GM23338 (cell line): ENCODE data around the gene DENND4A. TPM values are rescaled to one million over a fixed set of nuclear protein-coding genes. Genes with fewer than 3 reads are reported as not detected.

Experiments
- ATAC-seq: fragments of 200-7000 bp; cut with Tn5 transposase; 3 replicates; pipeline ENCODE4 v1.9.1; 2020
- DNase-seq: peaks from one replicate; pipeline ENCODE4 v3.0.0-alpha.2; 2015; ENCODE audit warnings: low spot score
- H2AFZ ChIP-seq: fragments of 200-600 bp; sonication (generic); 2 replicates; pipeline ENCODE4 v1.8.0; 2016; ENCODE audit warnings: antibody characterized with exemption, mild to moderate bottlenecking, moderate library complexity
- H3F3A ChIP-seq: fragments of 200-600 bp; sonication (generic); replicated peaks from 2 replicates; pipeline ENCODE4 v1.8.0; 2017; ENCODE audit warnings: antibody characterized with exemption, mixed run types, low read depth
- H3K27ac ChIP-seq: fragments of 200-600 bp; sonication (generic); 2 replicates; pipeline ENCODE4 v1.6.1; 2016; ENCODE audit warnings: low read depth
- H3K27me3 ChIP-seq: fragments of 200-600 bp; sonication (generic); 2 replicates; pipeline ENCODE4 v1.8.0; 2016; ENCODE audit warnings: mild to moderate bottlenecking, mixed run types, moderate library complexity; ENCODE audit not compliant: insufficient read depth
- H3K36me3 ChIP-seq: fragments of 200-600 bp; sonication (generic); 2 replicates; pipeline ENCODE4 v1.8.0; 2016; ENCODE audit warnings: mild to moderate bottlenecking; ENCODE audit not compliant: insufficient read depth
- H3K4me1 ChIP-seq: fragments of 200-600 bp; sonication (generic); 2 replicates; pipeline ENCODE4 v1.8.0; 2016; ENCODE audit warnings: mild to moderate bottlenecking, moderate library complexity; ENCODE audit not compliant: insufficient read depth
- H3K4me2 ChIP-seq: fragments of 200-600 bp; sonication (generic); 2 replicates; pipeline ENCODE4 v1.7.1; 2017; ENCODE audit warnings: mixed run types
- H3K4me3 ChIP-seq: fragments of 200-600 bp; sonication (generic); 2 replicates; pipeline ENCODE4 v1.6.1; 2016; ENCODE audit warnings: mixed run types
- H3K79me2 ChIP-seq: fragments of 200-600 bp; sonication (generic); replicated peaks from 2 replicates; pipeline ENCODE4 v1.8.0; 2017; ENCODE audit warnings: mild to moderate bottlenecking; ENCODE audit not compliant: insufficient read depth
- H3K9me2 ChIP-seq: fragments of 200-600 bp; sonication (generic); 2 replicates; pipeline ENCODE4 v1.8.0; 2017; ENCODE audit not compliant: insufficient read depth
- H4K20me1 ChIP-seq: fragments of 200-600 bp; sonication (generic); replicated peaks from 2 replicates; pipeline ENCODE4 v1.8.0; 2017; ENCODE audit warnings: mild to moderate bottlenecking; ENCODE audit not compliant: insufficient read depth
- H3K27ac Mint-ChIP-seq: 2 replicates; pipeline ENCODE4 v1.8.0; 2020; ENCODE audit warnings: inconsistent platforms, mild to moderate bottlenecking, moderate library complexity, mixed read lengths
- H3K27me3 Mint-ChIP-seq: 3 replicates; pipeline ENCODE4 v1.8.0; 2022; ENCODE audit warnings: low read depth, mild to moderate bottlenecking, moderate library complexity, mixed read lengths, inconsistent platforms; ENCODE audit not compliant: insufficient read depth, poor library complexity
- H3K36me3 Mint-ChIP-seq: 3 replicates; pipeline ENCODE4 v1.8.0; 2021; ENCODE audit warnings: low read depth, mild to moderate bottlenecking, inconsistent platforms, moderate library complexity, mixed read lengths
- H3K4me1 Mint-ChIP-seq: 3 replicates; pipeline ENCODE4 v1.8.0; 2020; ENCODE audit warnings: mild to moderate bottlenecking, inconsistent platforms, mixed read lengths
- H3K4me3 Mint-ChIP-seq: 3 replicates; pipeline ENCODE4 v1.8.0; 2021; ENCODE audit warnings: moderate library complexity, mild to moderate bottlenecking, inconsistent platforms, mixed read lengths
- H3K9me3 Mint-ChIP-seq: 3 replicates; pipeline ENCODE4 v1.8.0; 2020; ENCODE audit warnings: moderate library complexity, mild to moderate bottlenecking, inconsistent platforms, mixed read lengths
- CREB1 ChIP-seq: fragments of 250-450 bp; sonication (Bioruptor Pico); IDR thresholded peaks from 2 replicates; pipeline ENCODE4 v1.5.0; 2020; ENCODE audit warnings: low read depth, mild to moderate bottlenecking, moderate library complexity
- ETS1 ChIP-seq: IDR thresholded peaks from 2 replicates; pipeline ENCODE4 v1.6.1; 2016; ENCODE audit warnings: antibody characterized with exemption
- EZH2 ChIP-seq: fragments of 200-600 bp; sonication (generic); IDR thresholded peaks from one replicate; pipeline ENCODE4 v1.8.0; 2017; ENCODE audit warnings: antibody characterized with exemption, mild to moderate bottlenecking, low read depth; ENCODE audit not compliant: unreplicated experiment
- NANOG ChIP-seq: IDR thresholded peaks from 2 replicates; pipeline ENCODE4 v1.6.1; 2016; ENCODE audit warnings: antibody characterized with exemption, borderline replicate concordance
- REST ChIP-seq: IDR thresholded peaks from one replicate; pipeline ENCODE4 v1.6.1; 2018; ENCODE audit warnings: antibody characterized with exemption; ENCODE audit not compliant: unreplicated experiment
- STAT1 ChIP-seq: IDR thresholded peaks from one replicate; pipeline ENCODE4 v1.6.1; 2016; ENCODE audit warnings: antibody characterized with exemption; ENCODE audit not compliant: unreplicated experiment
- ZNF114 ChIP-seq: fragments of 250-450 bp; sonication (Bioruptor Pico); IDR thresholded peaks from 2 replicates; pipeline ENCODE4 v1.5.0; 2020; ENCODE audit warnings: mild to moderate bottlenecking, moderate library complexity
- ZNF462 ChIP-seq: fragments of 250-450 bp; sonication (Bioruptor Pico); IDR thresholded peaks from 2 replicates; pipeline ENCODE4 v1.5.0; 2020; ENCODE audit warnings: mild to moderate bottlenecking, moderate library complexity
- polyA plus RNA-seq: library from polyadenylated mRNA; unstranded; fragments of >200 nt; fragmentation: Nextera tagmentation; extraction: Ambion mirVana; gene quantifications from 2 replicates; pipeline ENCODE4 v1.2.1, GENCODE V29; 2016
- total RNA-seq: library from RNA; depleted of rRNA; stranded (reverse); fragments of >200 nt; shearing (Covaris generic); gene quantifications from 2 replicates; pipeline ENCODE4 v1.2.3, GENCODE V29; 2014

Gene DENND4A
- total and polyA plus RNA-seq, 2 experiments from 2014 or later: 3.4 to 9.0 TPM

- TF ChIP-seq ZNF462 (CRISPR knock-in tag): no peak
- TF ChIP-seq STAT1: no peak
- TF ChIP-seq REST: no peak
- TF ChIP-seq EZH2: no peak
Measured at GRCh38 chr15:65751431-65751830, 40.7 kb downstream of the DENND4A start (continued).

GRCh38 chr15:65747265-65747664, 44.8 kb downstream of the DENND4A start:
- no peaks in the 10 kb centered on the region for H3K4me1 Mint-ChIP-seq
- Histone ChIP-seq H3K4me3 (no peak overlapping the region), H3K4me1 (no peaks in the 10 kb centered on the region), H3K79me2 (no peaks in the 10 kb centered on the region), H3K4me2 (no peak overlapping the region), H3K27me3 (no peaks in the 10 kb centered on the region), H3K9me2 (no peaks in the 10 kb centered on the region), H2AFZ (no peak overlapping the region), H3K27ac (no peak overlapping the region), H3F3A (no peaks in the 10 kb centered on the region), H3K36me3 (no peaks in the 10 kb centered on the region), H4K20me1 (no peaks in the 10 kb centered on the region)
- ATAC-seq (no peak), DNase-seq (no peak)
- no peak overlapping the region for H3K4me3 Mint-ChIP-seq
- H3K27ac Mint-ChIP-seq: no peak overlapping the region
- no peaks in the 10 kb centered on the region for H3K36me3 Mint-ChIP-seq
- H3K27me3 Mint-ChIP-seq: no peaks in the 10 kb centered on the region
- H3K9me3 Mint-ChIP-seq: no peaks in the 10 kb centered on the region
- TF ChIP-seq CREB1 (CRISPR knock-in tag) (no peak), ZNF114 (CRISPR knock-in tag) (no peak), ETS1 (no peak), NANOG (no peak), STAT1 (no peak)
